Ishikawa (cell line): ENCODE results near the gene POLN.

ENCODE experiments used
- CEBPB ChIP-seq: IDR thresholded peaks from 2 replicates; pipeline ENCODE4 v1.6.1; 2012
- CREB1 ChIP-seq: IDR thresholded peaks from 2 replicates; pipeline ENCODE4 v1.6.1; 2012; ENCODE audit warnings: low read depth
- EGR1 ChIP-seq: IDR thresholded peaks from 2 replicates; pipeline ENCODE4 v1.6.1; 2012
- EP300 ChIP-seq: IDR thresholded peaks from 2 replicates; pipeline ENCODE4 v1.6.1; 2012; ENCODE audit warnings: borderline replicate concordance
- FOXM1 ChIP-seq: IDR thresholded peaks from 2 replicates; pipeline ENCODE4 v1.6.1; 2012; ENCODE audit warnings: low read depth, borderline replicate concordance
- NFIC ChIP-seq: IDR thresholded peaks from 2 replicates; pipeline ENCODE4 v1.6.1; 2012
- RAD21 ChIP-seq: IDR thresholded peaks from 2 replicates; pipeline ENCODE4 v1.6.1; 2012; ENCODE audit warnings: low read depth
- TAF1 ChIP-seq: IDR thresholded peaks from 2 replicates; pipeline ENCODE4 v1.6.1; 2012; ENCODE audit warnings: low read depth, mild to moderate bottlenecking
- TCF12 ChIP-seq: IDR thresholded peaks from 2 replicates; pipeline ENCODE4 v1.6.1; 2012; ENCODE audit warnings: low read depth
- TEAD4 ChIP-seq: IDR thresholded peaks from 2 replicates; pipeline ENCODE4 v1.6.1; 2012
- YY1 ChIP-seq: IDR thresholded peaks from 2 replicates; pipeline ENCODE4 v1.6.1; 2012; ENCODE audit warnings: low read depth
- ZBTB7A ChIP-seq: IDR thresholded peaks from 2 replicates; pipeline ENCODE4 v1.6.1; 2012; ENCODE audit warnings: low read depth
- TF ChIP-seq, protein P1 (sequence below): IDR thresholded peaks from 2 replicates; pipeline ENCODE4 v1.6.1; 2012
- TF ChIP-seq, protein P2 (sequence below): IDR thresholded peaks from 2 replicates; pipeline ENCODE4 v1.6.1; 2012; ENCODE audit warnings: low read depth, mild to moderate bottlenecking
- TF ChIP-seq, protein P3 (sequence below): IDR thresholded peaks from 2 replicates; pipeline ENCODE4 v1.6.1; 2012

POLN gene

DNA sequence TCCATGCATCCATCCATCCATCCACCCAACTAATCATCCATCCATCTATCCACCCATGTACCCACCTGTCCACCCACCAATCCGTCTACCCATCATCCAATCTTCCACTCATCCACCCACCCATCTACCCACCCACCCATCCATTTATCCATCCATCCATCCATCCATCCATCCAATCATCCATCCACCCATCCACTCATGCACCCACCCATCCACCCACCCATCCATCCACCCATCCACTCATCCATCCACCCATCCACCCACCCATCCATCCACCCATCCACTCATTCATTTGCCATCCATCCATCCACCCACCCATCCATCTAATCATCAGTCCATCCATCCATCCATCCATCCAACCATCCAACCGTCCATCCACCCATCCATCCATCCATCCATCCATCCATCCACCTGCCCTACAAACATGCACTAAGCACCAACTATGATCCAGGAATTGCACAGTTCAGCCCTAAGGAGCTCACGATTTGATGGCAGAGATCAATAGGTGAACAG lies 41.3 kb upstream of the POLN start:
- no peak for TF ChIP-seq CEBPB
- TF ChIP-seq EGR1 = no peak
- TF ChIP-seq, protein P1, sequence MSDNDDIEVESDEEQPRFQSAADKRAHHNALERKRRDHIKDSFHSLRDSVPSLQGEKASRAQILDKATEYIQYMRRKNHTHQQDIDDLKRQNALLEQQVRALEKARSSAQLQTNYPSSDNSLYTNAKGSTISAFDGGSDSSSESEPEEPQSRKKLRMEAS = no peak
- TF ChIP-seq ZBTB7A = no peak
- no peak for TF ChIP-seq NFIC
- TF ChIP-seq, protein P2, sequence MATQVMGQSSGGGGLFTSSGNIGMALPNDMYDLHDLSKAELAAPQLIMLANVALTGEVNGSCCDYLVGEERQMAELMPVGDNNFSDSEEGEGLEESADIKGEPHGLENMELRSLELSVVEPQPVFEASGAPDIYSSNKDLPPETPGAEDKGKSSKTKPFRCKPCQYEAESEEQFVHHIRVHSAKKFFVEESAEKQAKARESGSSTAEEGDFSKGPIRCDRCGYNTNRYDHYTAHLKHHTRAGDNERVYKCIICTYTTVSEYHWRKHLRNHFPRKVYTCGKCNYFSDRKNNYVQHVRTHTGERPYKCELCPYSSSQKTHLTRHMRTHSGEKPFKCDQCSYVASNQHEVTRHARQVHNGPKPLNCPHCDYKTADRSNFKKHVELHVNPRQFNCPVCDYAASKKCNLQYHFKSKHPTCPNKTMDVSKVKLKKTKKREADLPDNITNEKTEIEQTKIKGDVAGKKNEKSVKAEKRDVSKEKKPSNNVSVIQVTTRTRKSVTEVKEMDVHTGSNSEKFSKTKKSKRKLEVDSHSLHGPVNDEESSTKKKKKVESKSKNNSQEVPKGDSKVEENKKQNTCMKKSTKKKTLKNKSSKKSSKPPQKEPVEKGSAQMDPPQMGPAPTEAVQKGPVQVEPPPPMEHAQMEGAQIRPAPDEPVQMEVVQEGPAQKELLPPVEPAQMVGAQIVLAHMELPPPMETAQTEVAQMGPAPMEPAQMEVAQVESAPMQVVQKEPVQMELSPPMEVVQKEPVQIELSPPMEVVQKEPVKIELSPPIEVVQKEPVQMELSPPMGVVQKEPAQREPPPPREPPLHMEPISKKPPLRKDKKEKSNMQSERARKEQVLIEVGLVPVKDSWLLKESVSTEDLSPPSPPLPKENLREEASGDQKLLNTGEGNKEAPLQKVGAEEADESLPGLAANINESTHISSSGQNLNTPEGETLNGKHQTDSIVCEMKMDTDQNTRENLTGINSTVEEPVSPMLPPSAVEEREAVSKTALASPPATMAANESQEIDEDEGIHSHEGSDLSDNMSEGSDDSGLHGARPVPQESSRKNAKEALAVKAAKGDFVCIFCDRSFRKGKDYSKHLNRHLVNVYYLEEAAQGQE = no peak
- no peak for TF ChIP-seq TAF1
- no peak for TF ChIP-seq YY1
- TF ChIP-seq CREB1 = no peak

DNA sequence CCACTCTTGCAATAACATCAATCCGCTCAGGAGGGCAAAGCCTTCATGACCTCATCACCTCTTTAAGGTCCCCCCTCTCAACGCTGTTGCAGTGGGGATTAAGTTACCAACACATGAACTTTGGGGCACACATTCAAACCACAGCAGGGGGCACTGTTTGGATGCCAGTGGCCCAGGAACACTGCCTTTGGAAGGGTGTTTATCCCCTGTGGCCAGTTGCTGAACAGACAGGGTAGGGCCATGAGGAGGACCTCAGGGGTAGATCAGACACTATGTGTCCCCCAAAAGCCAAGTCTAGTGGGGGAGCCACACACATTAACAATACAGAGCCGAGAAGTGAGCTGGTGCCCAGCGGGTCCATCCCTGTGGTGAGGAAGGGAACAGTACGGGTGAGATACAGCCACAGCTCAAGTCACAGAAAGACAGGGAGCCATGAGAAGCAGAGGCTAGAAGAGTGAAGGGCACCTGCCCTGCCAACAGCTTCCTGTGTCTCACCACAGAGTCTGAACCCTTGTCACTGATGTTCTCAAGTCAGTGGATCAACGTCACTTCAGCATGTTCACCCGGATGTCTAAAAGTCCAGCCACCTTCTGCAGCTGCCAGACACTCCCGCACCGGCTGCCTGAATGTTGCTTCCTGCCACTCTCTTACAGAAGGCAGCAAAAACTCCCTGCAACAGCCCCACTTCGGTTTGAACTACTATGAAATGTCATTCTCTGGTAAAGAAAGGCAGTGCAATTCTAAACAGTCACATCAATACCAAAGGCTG lies 39.8 kb upstream of the POLN start:
- TF ChIP-seq, protein P3, sequence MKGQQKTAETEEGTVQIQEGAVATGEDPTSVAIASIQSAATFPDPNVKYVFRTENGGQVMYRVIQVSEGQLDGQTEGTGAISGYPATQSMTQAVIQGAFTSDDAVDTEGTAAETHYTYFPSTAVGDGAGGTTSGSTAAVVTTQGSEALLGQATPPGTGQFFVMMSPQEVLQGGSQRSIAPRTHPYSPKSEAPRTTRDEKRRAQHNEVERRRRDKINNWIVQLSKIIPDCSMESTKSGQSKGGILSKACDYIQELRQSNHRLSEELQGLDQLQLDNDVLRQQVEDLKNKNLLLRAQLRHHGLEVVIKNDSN = no peak
- TF ChIP-seq RAD21 = peak; percentile 20; the same call in 1 of the 2 replicates

DNA sequence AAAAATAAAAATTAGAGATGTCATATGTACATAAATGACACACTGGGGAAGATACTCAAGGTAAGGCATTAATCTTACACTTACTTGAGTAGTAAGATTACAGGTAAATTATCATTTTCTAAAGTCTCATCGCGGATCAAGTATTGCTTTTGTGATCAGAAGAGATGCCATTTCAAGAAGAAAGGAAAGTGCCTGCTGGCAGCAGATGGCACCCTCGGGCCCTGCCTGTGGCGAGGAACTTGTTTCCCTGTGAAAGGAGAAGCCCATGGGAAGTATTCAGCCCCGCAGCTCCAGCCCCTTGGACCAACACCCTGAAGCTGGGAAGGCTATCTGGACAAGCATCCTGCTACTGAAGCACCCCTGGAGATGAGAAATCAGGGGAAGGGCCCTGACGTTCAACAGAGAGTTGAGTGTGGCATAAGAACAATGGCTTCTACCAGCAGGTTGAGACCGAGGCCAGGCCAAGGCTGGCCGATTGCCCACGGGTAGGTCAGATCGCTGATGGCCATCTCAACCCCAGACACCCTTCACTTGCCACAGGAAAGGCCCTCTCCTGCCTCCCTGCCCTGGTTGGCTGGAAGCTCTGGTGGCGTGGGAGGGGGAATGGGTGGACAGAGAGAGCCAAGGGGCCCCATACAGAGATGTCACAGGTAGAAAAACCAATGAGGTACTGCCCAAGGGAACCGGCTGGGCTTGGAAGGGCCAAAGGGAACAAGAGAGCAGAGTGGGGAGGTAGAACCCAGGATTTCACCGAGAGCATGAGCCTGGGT lies 38.8 kb upstream of the POLN start:
- TF ChIP-seq RAD21 = peak; percentile 24; the same call in 1 of the 2 replicates
- TF ChIP-seq, protein P2 = no peak

DNA sequence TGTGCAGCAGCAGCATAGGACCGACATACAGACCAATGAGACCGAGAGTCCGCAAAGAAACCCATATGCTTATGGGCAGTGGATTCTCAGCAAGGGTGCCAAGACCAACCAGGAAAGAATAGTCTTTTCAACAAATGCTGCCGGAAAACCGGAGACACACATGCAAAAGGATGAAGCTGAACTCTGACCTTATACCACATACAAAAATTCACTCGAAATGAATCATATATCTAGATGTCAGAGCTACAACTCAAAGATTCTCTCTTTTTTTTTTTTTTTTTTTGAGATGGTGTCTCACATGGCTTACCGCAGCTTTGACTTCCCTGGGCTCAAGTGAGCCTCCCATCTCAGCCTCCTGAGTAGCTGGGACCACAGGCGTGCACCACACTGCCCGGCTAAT lies 36.0 kb upstream of the POLN start:
- TF ChIP-seq TEAD4 (no peak), NFIC (no peak), CREB1 (no peak), TAF1 (no peak), FOXM1 (no peak), ZBTB7A (no peak), YY1 (no peak), EP300 (no peak), EGR1 (no peak), TCF12 (no peak), CEBPB (no peak), RAD21 (no peak)
- TF ChIP-seq, protein P2 = no peak
- TF ChIP-seq, protein P3 = no peak
- TF ChIP-seq, protein P1 = no peak
